Bone marrow (tissue), 2 donors: Measurements from ENCODE around the gene DNMT3A.

Experiments
- DNase-seq, 2 donors: peaks; one replicate each; lab custom pipeline; 2025; lab: John Stamatoyannopoulos, UW

The DNMT3A gene

GRCh38 chr2:25304826-25305596 is 36.7 kb downstream of the DNMT3A start:
- no peak for DNase-seq

- DNase-seq: no peak
These were observed 37.4 kb downstream of the DNMT3A start for GRCh38 chr2:25304321-25304720.

- DNase-seq: no peak
These were observed 38.0 kb downstream of the DNMT3A start for GRCh38 chr2:25303633-25304236.

GRCh38 chr2:25302758-25303375 is 38.9 kb downstream of the DNMT3A start:
- no peak for DNase-seq

- peak; percentile 56 to 92 for DNase-seq
These were observed 40.0 kb downstream of the DNMT3A start for GRCh38 chr2:25301453-25302352.

GRCh38 chr2:25300001-25300400 is 41.7 kb downstream of the DNMT3A start:
- no peak for DNase-seq

GRCh38 chr2:25298776-25299431 is 42.8 kb downstream of the DNMT3A start:
- DNase-seq: no peak

GRCh38 chr2:25297738-25298137 is 44.0 kb downstream of the DNMT3A start:
- DNase-seq: no peak

GRCh38 chr2:25295621-25296020 is 46.1 kb downstream of the DNMT3A start:
- no peak for DNase-seq

GRCh38 chr2:25294573-25295462 is 46.9 kb downstream of the DNMT3A start:
- DNase-seq: peak; percentile 21 to 65

GRCh38 chr2:25293958-25294562 is 47.7 kb downstream of the DNMT3A start:
- DNase-seq: no peak

GRCh38 chr2:25293145-25293544 is 48.6 kb downstream of the DNMT3A start:
- no peak for DNase-seq

- DNase-seq: no peak
These were observed 49.3 kb downstream of the DNMT3A start for GRCh38 chr2:25292408-25292807.

GRCh38 chr2:25290811-25291495 is 50.8 kb downstream of the DNMT3A start:
- DNase-seq: peak in 1 of 2 donors; percentile 18

- DNase-seq: no peak
These were observed 54.8 kb downstream of the DNMT3A start for GRCh38 chr2:25286723-25287483.

- DNase-seq: peak in 1 of 2 donors; percentile 89
These were observed 55.7 kb downstream of the DNMT3A start for GRCh38 chr2:25286025-25286400.

- DNase-seq: no peak
These were observed 56.3 kb downstream of the DNMT3A start for GRCh38 chr2:25285265-25286024.

GRCh38 chr2:25284756-25285155 is 57.0 kb downstream of the DNMT3A start:
- no peak for DNase-seq
